Activated CD4-positive, alpha-beta T cell treated with anti-CD3 and anti-CD28 coated beads for 36 hours (primary cell): ENCODE data around the gene CACNA1C. TPM values are rescaled to one million over a fixed set of nuclear protein-coding genes. Genes with fewer than 3 reads are reported as not detected.

ENCODE experiments used
- ATAC-seq: fragments of 200-7000 bp; cut with Tn5 transposase; one replicate; pipeline ENCODE4 v1.10.0; 2021; ENCODE audit warnings: mild to moderate bottlenecking, moderate library complexity
- CTCF ChIA-PET: fragments of 350-600 bp; sonication (Branson Sonifier 250); formaldehyde crosslinking; loops from one replicate; lab custom pipeline; 2021; ENCODE audit warnings: antibody characterized with exemption; lab: Charles Lee
- POLR2A ChIA-PET: fragments of 350-600 bp; sonication (Branson Sonifier 250); formaldehyde crosslinking; loops from one replicate; lab custom pipeline; 2021; ENCODE audit warnings: antibody characterized with exemption, inconsistent platforms; lab: Charles Lee
- DNase-seq: peaks from one replicate; pipeline ENCODE4 v3.0.0-alpha.2; 2020
- H3K27ac Mint-ChIP-seq: one replicate; pipeline ENCODE4 v1.8.0; 2021; ENCODE audit warnings: mixed read lengths
- H3K27me3 Mint-ChIP-seq: one replicate; pipeline ENCODE4 v1.8.0; 2021; ENCODE audit warnings: mixed read lengths
- H3K36me3 Mint-ChIP-seq: one replicate; pipeline ENCODE4 v1.8.0; 2021; ENCODE audit warnings: low read depth, mixed read lengths
- H3K4me1 Mint-ChIP-seq: one replicate; pipeline ENCODE4 v1.8.0; 2021; ENCODE audit warnings: mixed read lengths
- H3K4me3 Mint-ChIP-seq: one replicate; pipeline ENCODE4 v1.8.0; 2021; ENCODE audit warnings: mild to moderate bottlenecking, moderate library complexity, mixed read lengths
- H3K9me3 Mint-ChIP-seq: one replicate; pipeline ENCODE4 v1.8.0; 2021; ENCODE audit warnings: low read depth, mixed read lengths
- intact Hi-C, 2 experiments: fragments of 100-400 bp; cut with DNase I in 1 of 2; cut with micrococcal nuclease in 1 of 2; formaldehyde crosslinking; loops; one replicate each; pipeline versions ENCODE4 v1.14.2 to v1.15.1; 2022 to 2024; cut with DNase I, micrococcal nuclease
- total RNA-seq, 2 experiments: library from RNA; stranded (reverse); gene quantifications; one replicate each; pipeline ENCODE4 v1.2.3, GENCODE V29; 2021

Gene CACNA1C
- total RNA-seq, 2 experiments from 2014 or later, result 0.11 TPM

- no peak overlapping the region for H3K4me3 Mint-ChIP-seq
- H3K4me1 Mint-ChIP-seq, result no peaks in the 10 kb centered on the region
- intact Hi-C loops, result no loop called here
- no peaks in the 10 kb centered on the region for H3K27me3 Mint-ChIP-seq
- ChIA-PET POLR2A (no interaction called here), CTCF (interaction anchor here (1.0 to 1.7 kb wide), 2 partner anchors 9 to 16 kb away, joined by 3 to 4 read pairs; no protein-coding TSS in a partner anchor)
- no peaks in the 10 kb centered on the region for H3K9me3 Mint-ChIP-seq
- ATAC-seq (no peak), DNase-seq (no peak)
- H3K27ac Mint-ChIP-seq, result no peak overlapping the region
- H3K36me3 Mint-ChIP-seq, result no peaks in the 10 kb centered on the region
Measured at GRCh38 chr12:2268471-2269286, 215.9 kb downstream of the CACNA1C start.

GRCh38 chr12:2270846-2271245 lies 218.1 kb downstream of the CACNA1C start:
- DNase-seq (no peak), ATAC-seq (no peak)
- ChIA-PET CTCF (no interaction called here), POLR2A (interaction anchor here (0.6 kb wide), 1 partner anchor 59 kb away, joined by 3 read pairs; no protein-coding TSS in a partner anchor)
- no peak overlapping the region for H3K27ac Mint-ChIP-seq
- no peaks in the 10 kb centered on the region for H3K9me3 Mint-ChIP-seq
- no peaks in the 10 kb centered on the region for H3K27me3 Mint-ChIP-seq
- no peaks in the 10 kb centered on the region for H3K36me3 Mint-ChIP-seq
- no peaks in the 10 kb centered on the region for H3K4me1 Mint-ChIP-seq
- intact Hi-C loops, result no loop called here
- no peak overlapping the region for H3K4me3 Mint-ChIP-seq

GRCh38 chr12:2271961-2272360 lies 219.2 kb downstream of the CACNA1C start:
- ChIA-PET CTCF (no interaction called here), POLR2A (interaction anchor here (0.5 kb wide), 1 partner anchor 236 kb away, joined by 3 read pairs; no protein-coding TSS in a partner anchor)
- intact Hi-C loops, result no loop called here
- no peak overlapping the region for H3K27ac Mint-ChIP-seq
- H3K4me3 Mint-ChIP-seq, result no peak overlapping the region
- ATAC-seq (no peak), DNase-seq (no peak)
- no peaks in the 10 kb centered on the region for H3K4me1 Mint-ChIP-seq
- H3K27me3 Mint-ChIP-seq, result no peaks in the 10 kb centered on the region
- no peaks in the 10 kb centered on the region for H3K36me3 Mint-ChIP-seq
- no peaks in the 10 kb centered on the region for H3K9me3 Mint-ChIP-seq

- no peak overlapping the region for H3K4me3 Mint-ChIP-seq
- no peaks in the 10 kb centered on the region for H3K4me1 Mint-ChIP-seq
- no peak for ATAC-seq
- ChIA-PET POLR2A (no interaction called here), CTCF (interaction anchor here (0.6 kb wide), 1 partner anchor 73 kb away, joined by 3 read pairs; no protein-coding TSS in a partner anchor)
- H3K36me3 Mint-ChIP-seq, result no peaks in the 10 kb centered on the region
- H3K27me3 Mint-ChIP-seq, result no peaks in the 10 kb centered on the region
- DNase-seq, result no peak
- no peaks in the 10 kb centered on the region for H3K9me3 Mint-ChIP-seq
- intact Hi-C loops, result no loop called here
- no peak overlapping the region for H3K27ac Mint-ChIP-seq
Measured at GRCh38 chr12:2273288-2273687, 220.5 kb downstream of the CACNA1C start.

- no peak overlapping the region for H3K27ac Mint-ChIP-seq
Measured at GRCh38 chr12:2273751-2274150, 221.0 kb downstream of the CACNA1C start.

GRCh38 chr12:2274733-2275132 lies 221.9 kb downstream of the CACNA1C start:
- Mint-ChIP-seq H3K36me3 (no peaks in the 10 kb centered on the region), H3K4me1 (no peaks in the 10 kb centered on the region), H3K9me3 (no peaks in the 10 kb centered on the region), H3K4me3 (no peak overlapping the region), H3K27ac (no peak overlapping the region), H3K27me3 (no peaks in the 10 kb centered on the region)
- CTCF ChIA-PET, result no interaction called here
- POLR2A ChIA-PET, result no interaction called here
- DNase-seq (no peak), ATAC-seq (no peak)
- intact Hi-C loops, result no loop called here

More at GRCh38 chr12:2273751-2274150, 221.0 kb downstream of the CACNA1C start:
- no peaks in the 10 kb centered on the region for H3K9me3 Mint-ChIP-seq
- POLR2A ChIA-PET, result no interaction called here
- no peak for ATAC-seq
- CTCF ChIA-PET, result interaction anchor here (0.6 kb wide), 1 partner anchor 73 kb away, joined by 3 read pairs; no protein-coding TSS in a partner anchor
- H3K27me3 Mint-ChIP-seq, result no peaks in the 10 kb centered on the region
- H3K36me3 Mint-ChIP-seq, result no peaks in the 10 kb centered on the region
- no peak overlapping the region for H3K4me3 Mint-ChIP-seq
- no peaks in the 10 kb centered on the region for H3K4me1 Mint-ChIP-seq
- intact Hi-C loops, result no loop called here
- DNase-seq, result no peak

GRCh38 chr12:2276288-2277033 lies 223.7 kb downstream of the CACNA1C start:
- H3K4me1 Mint-ChIP-seq, result no peaks in the 10 kb centered on the region
- H3K4me3 Mint-ChIP-seq, result no peak overlapping the region
- ChIA-PET POLR2A (no interaction called here), CTCF (interaction anchor here (0.8 to 1.0 kb wide), 3 partner anchors 9 to 14 kb away, joined by 3 read pairs; no protein-coding TSS in a partner anchor)
- no peak for ATAC-seq
- no peak overlapping the region for H3K27ac Mint-ChIP-seq
- DNase-seq, result no peak
- no peaks in the 10 kb centered on the region for H3K36me3 Mint-ChIP-seq
- peaks cover 5% of the 10 kb centered on the region for H3K9me3 Mint-ChIP-seq
- no peaks in the 10 kb centered on the region for H3K27me3 Mint-ChIP-seq
- intact Hi-C loops, result no loop called here

- H3K27ac Mint-ChIP-seq, result no peak overlapping the region
- ChIA-PET CTCF (interaction anchor here (1.2 kb wide), 1 partner anchor 8 kb away, joined by 3 read pairs; no protein-coding TSS in a partner anchor), POLR2A (no interaction called here)
- H3K36me3 Mint-ChIP-seq, result no peaks in the 10 kb centered on the region
- no peaks in the 10 kb centered on the region for H3K4me1 Mint-ChIP-seq
- no peaks in the 10 kb centered on the region for H3K27me3 Mint-ChIP-seq
- intact Hi-C loops, result no loop called here
- peaks cover 5% of the 10 kb centered on the region for H3K9me3 Mint-ChIP-seq
- DNase-seq (no peak), ATAC-seq (no peak)
- no peak overlapping the region for H3K4me3 Mint-ChIP-seq
Measured at GRCh38 chr12:2277492-2278155, 224.8 kb downstream of the CACNA1C start.

GRCh38 chr12:2281446-2281845 lies 228.7 kb downstream of the CACNA1C start:
- peaks cover 11% of the 10 kb centered on the region for H3K27me3 Mint-ChIP-seq
- peaks cover 5% of the 10 kb centered on the region for H3K9me3 Mint-ChIP-seq
- H3K4me3 Mint-ChIP-seq, result no peak overlapping the region
- ChIA-PET POLR2A (no interaction called here), CTCF (interaction anchor here (1.9 kb wide), 1 partner anchor 10 kb away, joined by 5 read pairs; no protein-coding TSS in a partner anchor)
- intact Hi-C loops, result no loop called here
- ATAC-seq, result no peak
- no peak for DNase-seq
- H3K4me1 Mint-ChIP-seq, result peaks cover 4% of the 10 kb centered on the region
- H3K36me3 Mint-ChIP-seq, result no peaks in the 10 kb centered on the region
- no peak overlapping the region for H3K27ac Mint-ChIP-seq

GRCh38 chr12:2282318-2282717 lies 229.5 kb downstream of the CACNA1C start:
- no peak for ATAC-seq
- Mint-ChIP-seq H3K27me3 (peaks cover 11% of the 10 kb centered on the region), H3K9me3 (peaks cover 5% of the 10 kb centered on the region), H3K4me1 (peaks cover 4% of the 10 kb centered on the region), H3K27ac (no peak overlapping the region), H3K4me3 (no peak overlapping the region), H3K36me3 (no peaks in the 10 kb centered on the region)
- no peak for DNase-seq
- ChIA-PET CTCF (interaction anchor here (0.7 to 1.9 kb wide), 3 partner anchors 9 to 407 kb away, joined by 3 to 5 read pairs (median 3); no protein-coding TSS in a partner anchor), POLR2A (no interaction called here)
- intact Hi-C loops, result no loop called here

- Mint-ChIP-seq H3K36me3 (no peaks in the 10 kb centered on the region), H3K27me3 (peaks cover 11% of the 10 kb centered on the region), H3K27ac (no peak overlapping the region), H3K4me1 (peaks cover 4% of the 10 kb centered on the region), H3K4me3 (no peak overlapping the region), H3K9me3 (peaks cover 5% of the 10 kb centered on the region)
- ATAC-seq, result no peak
- intact Hi-C loops, result no loop called here
- CTCF ChIA-PET, result interaction anchor here (0.6 to 1.9 kb wide), 5 partner anchors 8 to 574 kb away, joined by 3 to 5 read pairs (median 4); no protein-coding TSS in a partner anchor
- DNase-seq, result no peak
- POLR2A ChIA-PET, result no interaction called here
Measured at GRCh38 chr12:2283480-2283879, 230.7 kb downstream of the CACNA1C start.
